BLaER1 (cell line): ENCODE measurements around the gene SLC26A8.

Experiments
- H3K27ac ChIP-seq: shearing (Covaris generic); formaldehyde crosslinking; 2 replicates; pipeline ENCODE4 v1.8.1; 2022
- H3K27me3 ChIP-seq: shearing (Covaris generic); formaldehyde crosslinking; 2 replicates; pipeline ENCODE4 v1.8.1; 2022
- H3K36me3 ChIP-seq: shearing (Covaris generic); formaldehyde crosslinking; 2 replicates; pipeline ENCODE4 v1.8.1; 2022
- H3K4me1 ChIP-seq: shearing (Covaris generic); formaldehyde crosslinking; 2 replicates; pipeline ENCODE4 v1.8.1; 2022
- H3K4me2 ChIP-seq: shearing (Covaris generic); formaldehyde crosslinking; 2 replicates; pipeline ENCODE4 v1.8.1; 2022
- H3K4me3 ChIP-seq: shearing (Covaris generic); formaldehyde crosslinking; 2 replicates; pipeline ENCODE4 v1.8.1; 2022
- H3K9ac ChIP-seq: shearing (Covaris generic); formaldehyde crosslinking; 2 replicates; pipeline ENCODE4 v1.8.1; 2022
- H3K9me3 ChIP-seq: shearing (Covaris generic); formaldehyde crosslinking; 2 replicates; pipeline ENCODE4 v1.8.1; 2022
- H4K20me1 ChIP-seq: shearing (Covaris generic); formaldehyde crosslinking; 2 replicates; pipeline ENCODE4 v1.8.1; 2022
- Cebpa-rat ChIP-seq: shearing (Covaris generic); IDR thresholded peaks from 2 replicates; pipeline ENCODE4 v1.8.1; 2022

SLC26A8 gene

GRCh38 chr6:36066817-36067216 lies 42.4 kb upstream of the SLC26A8 start:
- Histone ChIP-seq H3K27me3 (no peaks in the 10 kb centered on the region), H3K4me1 (no peaks in the 10 kb centered on the region), H3K27ac (no peak overlapping the region), H3K4me3 (no peak overlapping the region), H3K36me3 (peaks cover 68% of the 10 kb centered on the region), H4K20me1 (peaks cover 100% of the 10 kb centered on the region), H3K4me2 (no peak overlapping the region), H3K9ac (no peak overlapping the region), H3K9me3 (no peaks in the 10 kb centered on the region)
- TF ChIP-seq Cebpa-rat, result no peak

- no peak overlapping the region for H3K9ac ChIP-seq
- no peak for TF ChIP-seq Cebpa-rat
- H3K4me2 ChIP-seq, result no peak overlapping the region
- peaks cover 100% of the 10 kb centered on the region for H4K20me1 ChIP-seq
- peaks cover 70% of the 10 kb centered on the region for H3K36me3 ChIP-seq
- no peak overlapping the region for H3K27ac ChIP-seq
- no peak overlapping the region for H3K4me3 ChIP-seq
- H3K4me1 ChIP-seq, result no peaks in the 10 kb centered on the region
- H3K27me3 ChIP-seq, result no peaks in the 10 kb centered on the region
- H3K9me3 ChIP-seq, result no peaks in the 10 kb centered on the region
These were observed 41.5 kb upstream of the SLC26A8 start for GRCh38 chr6:36065916-36066315.

- Histone ChIP-seq H3K9me3 (no peaks in the 10 kb centered on the region), H3K27me3 (no peaks in the 10 kb centered on the region), H3K4me2 (no peak overlapping the region), H4K20me1 (peaks cover 94% of the 10 kb centered on the region), H3K9ac (no peak overlapping the region), H3K4me1 (no peaks in the 10 kb centered on the region), H3K27ac (no peak overlapping the region), H3K4me3 (no peak overlapping the region), H3K36me3 (peaks cover 72% of the 10 kb centered on the region)
- TF ChIP-seq Cebpa-rat, result no peak
These were observed 40.4 kb upstream of the SLC26A8 start for GRCh38 chr6:36064770-36065396.

- H3K27me3 ChIP-seq, result no peaks in the 10 kb centered on the region
- H3K27ac ChIP-seq, result no peak overlapping the region
- no peak overlapping the region for H3K9ac ChIP-seq
- TF ChIP-seq Cebpa-rat, result no peak
- peaks cover 85% of the 10 kb centered on the region for H4K20me1 ChIP-seq
- H3K4me2 ChIP-seq, result no peak overlapping the region
- H3K4me1 ChIP-seq, result no peaks in the 10 kb centered on the region
- no peak overlapping the region for H3K4me3 ChIP-seq
- peaks cover 86% of the 10 kb centered on the region for H3K36me3 ChIP-seq
- H3K9me3 ChIP-seq, result no peaks in the 10 kb centered on the region
These were observed 39.0 kb upstream of the SLC26A8 start for GRCh38 chr6:36063318-36064060.

GRCh38 chr6:36062247-36062646 lies 37.8 kb upstream of the SLC26A8 start:
- Histone ChIP-seq H3K9me3 (no peaks in the 10 kb centered on the region), H3K27me3 (no peaks in the 10 kb centered on the region), H3K27ac (no peak overlapping the region), H3K4me1 (no peaks in the 10 kb centered on the region), H3K9ac (no peak overlapping the region), H3K36me3 (peaks cover 86% of the 10 kb centered on the region), H4K20me1 (peaks cover 85% of the 10 kb centered on the region), H3K4me2 (no peak overlapping the region), H3K4me3 (no peak overlapping the region)
- TF ChIP-seq Cebpa-rat, result no peak

GRCh38 chr6:36061236-36061635 lies 36.8 kb upstream of the SLC26A8 start:
- H3K9ac ChIP-seq, result no peak overlapping the region
- no peaks in the 10 kb centered on the region for H3K4me1 ChIP-seq
- no peak overlapping the region for H3K4me2 ChIP-seq
- H3K27me3 ChIP-seq, result no peaks in the 10 kb centered on the region
- no peaks in the 10 kb centered on the region for H3K9me3 ChIP-seq
- no peak for TF ChIP-seq Cebpa-rat
- peaks cover 90% of the 10 kb centered on the region for H3K36me3 ChIP-seq
- peaks cover 85% of the 10 kb centered on the region for H4K20me1 ChIP-seq
- H3K4me3 ChIP-seq, result no peak overlapping the region
- H3K27ac ChIP-seq, result no peak overlapping the region

GRCh38 chr6:36056178-36056577 lies 31.7 kb upstream of the SLC26A8 start:
- Histone ChIP-seq H3K4me3 (no peak overlapping the region), H3K27ac (no peak overlapping the region), H3K4me1 (peaks cover 12% of the 10 kb centered on the region), H3K9ac (no peak overlapping the region), H3K4me2 (no peak overlapping the region), H3K36me3 (peaks cover 81% of the 10 kb centered on the region), H4K20me1 (peaks cover 81% of the 10 kb centered on the region), H3K27me3 (no peaks in the 10 kb centered on the region), H3K9me3 (no peaks in the 10 kb centered on the region)
- TF ChIP-seq Cebpa-rat, result no peak

- Histone ChIP-seq H3K9ac (no peak overlapping the region), H3K4me1 (peaks cover 12% of the 10 kb centered on the region), H3K9me3 (no peaks in the 10 kb centered on the region), H3K27me3 (no peaks in the 10 kb centered on the region), H3K4me3 (no peak overlapping the region), H3K36me3 (peaks cover 69% of the 10 kb centered on the region), H4K20me1 (peaks cover 86% of the 10 kb centered on the region), H3K4me2 (no peak overlapping the region), H3K27ac (no peak overlapping the region)
- TF ChIP-seq Cebpa-rat, result no peak
These were observed 30.5 kb upstream of the SLC26A8 start for GRCh38 chr6:36054956-36055355.

- peaks cover 12% of the 10 kb centered on the region for H3K4me1 ChIP-seq
- H3K27me3 ChIP-seq, result no peaks in the 10 kb centered on the region
- no peaks in the 10 kb centered on the region for H3K9me3 ChIP-seq
- TF ChIP-seq Cebpa-rat, result no peak
- H3K9ac ChIP-seq, result no peak overlapping the region
- H4K20me1 ChIP-seq, result peaks cover 92% of the 10 kb centered on the region
- no peak overlapping the region for H3K4me3 ChIP-seq
- H3K36me3 ChIP-seq, result peaks cover 64% of the 10 kb centered on the region
- no peak overlapping the region for H3K27ac ChIP-seq
- H3K4me2 ChIP-seq, result no peak overlapping the region
These were observed 30.0 kb upstream of the SLC26A8 start for GRCh38 chr6:36054415-36054814.

- TF ChIP-seq Cebpa-rat, result no peak
These were observed 29.4 kb upstream of the SLC26A8 start for GRCh38 chr6:36053878-36054277.

More at GRCh38 chr6:36053878-36054277, 29.4 kb upstream of the SLC26A8 start:
- H3K27me3 ChIP-seq, result no peaks in the 10 kb centered on the region
- peaks cover 59% of the 10 kb centered on the region for H3K36me3 ChIP-seq
- H3K4me3 ChIP-seq, result no peak overlapping the region
- no peak overlapping the region for H3K27ac ChIP-seq
- H3K4me2 ChIP-seq, result no peak overlapping the region
- H4K20me1 ChIP-seq, result peaks cover 96% of the 10 kb centered on the region
- no peaks in the 10 kb centered on the region for H3K9me3 ChIP-seq
- H3K9ac ChIP-seq, result no peak overlapping the region
- peaks cover 12% of the 10 kb centered on the region for H3K4me1 ChIP-seq
